IPS-18a (cell line): ENCODE data around the gene NLRP11.
"Not testable (repeated sequence)": the region's sequence is repeated elsewhere in the genome, so short reads cannot be mapped to it uniquely, and the experiment has no call there.

Experiments
- H3K27ac ChIP-seq: one replicate; pipeline ENCODE4 v1.5.1; 2013; ENCODE audit warnings: low read length
- H3K27me3 ChIP-seq: one replicate; pipeline ENCODE4 v1.6.1; 2013; ENCODE audit warnings: mild to moderate bottlenecking, low read length; ENCODE audit not compliant: control insufficient read depth, insufficient read depth
- H3K36me3 ChIP-seq: one replicate; pipeline ENCODE4 v1.6.1; 2013; ENCODE audit warnings: low read depth, low read length; ENCODE audit not compliant: control insufficient read depth
- H3K4me1 ChIP-seq: one replicate; pipeline ENCODE4 v1.6.1; 2013; ENCODE audit warnings: low read depth, low read length; ENCODE audit not compliant: control insufficient read depth
- H3K4me3 ChIP-seq: one replicate; pipeline ENCODE4 v1.5.1; 2013; ENCODE audit warnings: low read length
- H3K9ac ChIP-seq: one replicate; pipeline ENCODE4 v1.6.1; 2013; ENCODE audit warnings: mild to moderate bottlenecking, low read length, moderate library complexity
- H3K9me3 ChIP-seq: one replicate; pipeline ENCODE4 v1.6.1; 2013; ENCODE audit warnings: low read depth, low read length; ENCODE audit not compliant: control insufficient read depth

NLRP11 gene

GRCh38 chr19:55778331-55778730, 53.5 kb downstream of the NLRP11 start:
- no peaks in the 10 kb centered on the region for H3K27me3 ChIP-seq
- H3K27ac ChIP-seq, result no peak overlapping the region
- H3K4me1 ChIP-seq, result no peaks in the 10 kb centered on the region
- H3K9ac ChIP-seq, result no peak overlapping the region
- no peak overlapping the region for H3K4me3 ChIP-seq
- H3K9me3 ChIP-seq, result peaks cover 63% of the 10 kb centered on the region
- no peaks in the 10 kb centered on the region for H3K36me3 ChIP-seq

- Histone ChIP-seq H3K36me3 (no peaks in the 10 kb centered on the region), H3K27me3 (no peaks in the 10 kb centered on the region), H3K9me3 (peaks cover 60% of the 10 kb centered on the region), H3K9ac (no peak overlapping the region), H3K27ac (no peak overlapping the region), H3K4me1 (no peaks in the 10 kb centered on the region), H3K4me3 (no peak overlapping the region)
Observed at GRCh38 chr19:55777528-55777927, 54.3 kb downstream of the NLRP11 start.

- H3K9ac ChIP-seq, H3K4me3 ChIP-seq, H3K27ac ChIP-seq, H3K27me3 ChIP-seq, H3K4me1 ChIP-seq, H3K36me3 ChIP-seq: not testable (repeated sequence)
- H3K9me3 ChIP-seq, result peaks cover 34% of the 10 kb centered on the region
Observed at GRCh38 chr19:55769632-55770031, 62.2 kb downstream of the NLRP11 start.

GRCh38 chr19:55768818-55769217, 63.0 kb downstream of the NLRP11 start, which contains the start of gene RFPL4AL1:
Gene RFPL4AL1, plus strand, starts transcription at chr19:55769118. Its CDS starts 2,687 bp downstream, at chr19:55771805.
- H3K36me3 ChIP-seq, H3K9ac ChIP-seq, H3K27me3 ChIP-seq, H3K4me3 ChIP-seq, H3K27ac ChIP-seq, H3K4me1 ChIP-seq: not testable (repeated sequence)
- peaks cover 36% of the 10 kb centered on the region for H3K9me3 ChIP-seq

- Histone ChIP-seq H3K4me3 (no peak overlapping the region), H3K9ac (no peak overlapping the region), H3K9me3 (peaks cover 36% of the 10 kb centered on the region), H3K27me3 (no peaks in the 10 kb centered on the region), H3K27ac (no peak overlapping the region), H3K36me3 (no peaks in the 10 kb centered on the region), H3K4me1 (no peaks in the 10 kb centered on the region)
Observed at GRCh38 chr19:55766466-55766865, 65.3 kb downstream of the NLRP11 start.

GRCh38 chr19:55758797-55759196, 73.0 kb downstream of the NLRP11 start, which contains the start of gene RFPL4A:
Gene RFPL4A, plus strand, starts transcription at chr19:55759097. Its CDS starts 2,704 bp downstream, at chr19:55761801.
- not testable (repeated sequence) for H3K27me3 ChIP-seq, H3K9ac ChIP-seq, H3K4me1 ChIP-seq, H3K4me3 ChIP-seq, H3K27ac ChIP-seq, H3K36me3 ChIP-seq
- H3K9me3 ChIP-seq, result peaks cover 41% of the 10 kb centered on the region

GRCh38 chr19:55756808-55757207, 75.0 kb downstream of the NLRP11 start:
- not testable (repeated sequence) for H3K9ac ChIP-seq, H3K4me1 ChIP-seq, H3K27ac ChIP-seq, H3K27me3 ChIP-seq, H3K4me3 ChIP-seq, H3K36me3 ChIP-seq
- H3K9me3 ChIP-seq, result peaks cover 54% of the 10 kb centered on the region

- H3K36me3 ChIP-seq, result no peaks in the 10 kb centered on the region
- H3K9ac ChIP-seq, result no peak overlapping the region
- H3K27ac ChIP-seq, result no peak overlapping the region
- H3K4me3 ChIP-seq, result no peak overlapping the region
- no peaks in the 10 kb centered on the region for H3K27me3 ChIP-seq
- H3K4me1 ChIP-seq, result no peaks in the 10 kb centered on the region
- peaks cover 48% of the 10 kb centered on the region for H3K9me3 ChIP-seq
Observed at GRCh38 chr19:55753401-55753800, 78.4 kb downstream of the NLRP11 start.

GRCh38 chr19:55750715-55751114, 81.1 kb downstream of the NLRP11 start:
- Histone ChIP-seq H3K4me3 (no peak overlapping the region), H3K27me3 (no peaks in the 10 kb centered on the region), H3K9ac (no peak overlapping the region), H3K9me3 (peaks cover 49% of the 10 kb centered on the region), H3K27ac (no peak overlapping the region), H3K36me3 (no peaks in the 10 kb centered on the region), H3K4me1 (no peaks in the 10 kb centered on the region)

GRCh38 chr19:55738302-55738701, 93.5 kb downstream of the NLRP11 start, which contains the start of gene NLRP9:
Gene NLRP9, minus strand, starts transcription at chr19:55738402. Its CDS starts 28 bp downstream, at chr19:55738374.
- H3K9ac ChIP-seq, result no peak within 1 kb of the TSS
- H3K27me3 ChIP-seq, result no peaks in the 10 kb centered on the region
- no peak within 1 kb of the TSS for H3K27ac ChIP-seq
- H3K4me3 ChIP-seq, result no peak within 1 kb of the TSS
- H3K4me1 ChIP-seq, result no peaks in the 10 kb centered on the region
- H3K9me3 ChIP-seq, result peaks cover 33% of the 10 kb centered on the region
- H3K36me3 ChIP-seq, result no peaks in the 10 kb centered on the region
